MCF 10A (cell line): ENCODE data around the gene AOX1. TPM values are rescaled to one million over a fixed set of nuclear protein-coding genes. Genes with fewer than 3 reads are reported as not detected.

ENCODE experiments used
- BruUV-seq: library from RNA; stranded (reverse); fragments of 400-500 nt; replicated peaks from 2 replicates; lab custom pipeline; 2021; lab: Mats Ljungman, UMichigan
- CTCF ChIA-PET: fragments of 300-600 bp; sonication (Branson Sonifier 250); formaldehyde crosslinking; extraction: SDS; loops from one replicate; lab custom pipeline; 2021; ENCODE audit warnings: antibody characterized with exemption, inconsistent platforms; lab: Yijun Ruan, JAX
- POLR2A ChIA-PET: fragments of 300-600, 350-650 bp; sonication (Branson Sonifier 250); formaldehyde crosslinking; extraction: SDS; loops from one replicate; lab custom pipeline; 2020; ENCODE audit warnings: antibody characterized with exemption, inconsistent platforms; lab: Yijun Ruan, JAX
- DNase-seq: peaks from one replicate; pipeline ENCODE4 v3.0.0-alpha.2; 2018; ENCODE audit not compliant: unreplicated experiment
- H3K27ac Mint-ChIP-seq: one replicate; pipeline ENCODE4 v1.8.0; 2022; ENCODE audit warnings: mild to moderate bottlenecking, low read depth, mixed read lengths; ENCODE audit not compliant: unreplicated experiment
- H3K27me3 Mint-ChIP-seq: one replicate; pipeline ENCODE4 v1.8.0; 2022; ENCODE audit warnings: mixed read lengths; ENCODE audit not compliant: insufficient read depth, unreplicated experiment
- H3K36me3 Mint-ChIP-seq: one replicate; pipeline ENCODE4 v1.8.0; 2022; ENCODE audit warnings: mild to moderate bottlenecking, moderate library complexity, mixed read lengths; ENCODE audit not compliant: insufficient read depth, unreplicated experiment
- H3K4me1 Mint-ChIP-seq: one replicate; pipeline ENCODE4 v1.8.0; 2022; ENCODE audit warnings: mixed read lengths; ENCODE audit not compliant: insufficient read depth, unreplicated experiment
- H3K4me3 Mint-ChIP-seq: one replicate; pipeline ENCODE4 v1.8.0; 2022; ENCODE audit warnings: mild to moderate bottlenecking, moderate library complexity, mixed read lengths; ENCODE audit not compliant: unreplicated experiment
- H3K9me3 Mint-ChIP-seq: one replicate; pipeline ENCODE4 v1.8.0; 2022; ENCODE audit warnings: mixed read lengths; ENCODE audit not compliant: unreplicated experiment
- CTCF ChIP-seq: fragments of 200-600 bp; IDR thresholded peaks from one replicate; pipeline ENCODE4 v1.8.0; 2022; ENCODE audit warnings: antibody characterized with exemption, mild to moderate bottlenecking; ENCODE audit not compliant: unreplicated experiment
- intact Hi-C: fragments of 100-400 bp; cut with micrococcal nuclease; formaldehyde crosslinking; loops from 2 replicates; pipeline ENCODE4 v1.14.1; 2022
- total RNA-seq: library from RNA; stranded (reverse); gene quantifications from 2 replicates; pipeline ENCODE4 v1.2.3, GENCODE V29; 2022

Gene AOX1
- total RNA-seq, 1 experiment from 2014 or later: 54.0 TPM

GRCh38 chr2:200673191-200673590 lies 87.4 kb downstream of the AOX1 start:
- no peak overlapping the region for H3K27ac Mint-ChIP-seq
- no peak for TF ChIP-seq CTCF
- no peak overlapping the region for H3K4me3 Mint-ChIP-seq
- intact Hi-C loops: loop anchor here (5.0 to 10.0 kb wide), 2 partner anchors 56 to 98 kb away; no protein-coding TSS in a partner anchor
- BruUV-seq: no TSS peak
- peaks cover 8% of the 10 kb centered on the region for H3K36me3 Mint-ChIP-seq
- no peak for DNase-seq
- H3K9me3 Mint-ChIP-seq: no peaks in the 10 kb centered on the region
- peaks cover 11% of the 10 kb centered on the region for H3K4me1 Mint-ChIP-seq
- POLR2A ChIA-PET: no interaction called here
- CTCF ChIA-PET: interaction anchor here (1.0 to 1.5 kb wide), 2 partner anchors 11 to 51 kb away, joined by 3 read pairs; no protein-coding TSS in a partner anchor
- no peaks in the 10 kb centered on the region for H3K27me3 Mint-ChIP-seq

GRCh38 chr2:200674837-200675236 lies 89.0 kb downstream of the AOX1 start:
- Mint-ChIP-seq H3K27me3 (no peaks in the 10 kb centered on the region), H3K4me1 (peaks cover 17% of the 10 kb centered on the region), H3K9me3 (no peaks in the 10 kb centered on the region), H3K27ac (no peak overlapping the region), H3K4me3 (no peak overlapping the region), H3K36me3 (no peaks in the 10 kb centered on the region)
- no peak for TF ChIP-seq CTCF
- POLR2A ChIA-PET: interaction anchor here (0.9 kb wide), 1 partner anchor 12 kb away, joined by 3 read pairs; no protein-coding TSS in a partner anchor
- BruUV-seq: no TSS peak
- CTCF ChIA-PET: interaction anchor here (0.7 to 1.5 kb wide), 3 partner anchors 12 to 640 kb away, joined by 3 to 4 read pairs (median 3); no protein-coding TSS in a partner anchor
- intact Hi-C loops: loop anchor here (5.0 to 10.0 kb wide), 2 partner anchors 58 to 100 kb away; no protein-coding TSS in a partner anchor
- DNase-seq: no peak

GRCh38 chr2:200677171-200677570 lies 91.4 kb downstream of the AOX1 start:
- DNase-seq: no peak
- Mint-ChIP-seq H3K4me3 (no peak overlapping the region), H3K27me3 (no peaks in the 10 kb centered on the region), H3K27ac (peak overlapping the region; percentile 82), H3K36me3 (no peaks in the 10 kb centered on the region), H3K9me3 (no peaks in the 10 kb centered on the region), H3K4me1 (peaks cover 17% of the 10 kb centered on the region)
- intact Hi-C loops: loop anchor here (10.0 kb wide), 1 partner anchor 102 kb away; no protein-coding TSS in a partner anchor
- no peak for TF ChIP-seq CTCF
- no TSS peak for BruUV-seq
- ChIA-PET CTCF (interaction anchor here (0.8 to 1.6 kb wide), 3 partner anchors 11 to 32 kb away, joined by 3 to 6 read pairs (median 3); no protein-coding TSS in a partner anchor), POLR2A (interaction anchor here (0.6 kb wide), 1 partner anchor 9 kb away, joined by 3 read pairs; no protein-coding TSS in a partner anchor)

- Mint-ChIP-seq H3K36me3 (no peaks in the 10 kb centered on the region), H3K9me3 (no peaks in the 10 kb centered on the region), H3K4me1 (peaks cover 17% of the 10 kb centered on the region), H3K4me3 (peak overlapping the region; percentile 19), H3K27ac (peak overlapping the region; percentile 82), H3K27me3 (no peaks in the 10 kb centered on the region)
- no TSS peak for BruUV-seq
- POLR2A ChIA-PET: interaction anchor here (0.9 kb wide), 1 partner anchor 75 kb away, joined by 4 read pairs; no protein-coding TSS in a partner anchor
- CTCF ChIA-PET: interaction anchor here (0.7 to 1.6 kb wide), 5 partner anchors 11 to 702 kb away, joined by 3 to 6 read pairs (median 3); no protein-coding TSS in a partner anchor
- TF ChIP-seq CTCF: no peak
- peak; percentile 71 for DNase-seq
- intact Hi-C loops: loop anchor here (10.0 kb wide), 1 partner anchor 103 kb away; no protein-coding TSS in a partner anchor
These were observed 92.1 kb downstream of the AOX1 start for GRCh38 chr2:200677721-200678532.
